GM08714 (cell line): ENCODE results near the gene MYOZ3.

Experiments
- H3K4me3 ChIP-seq: fragments of 200-500 bp; sonication (Bioruptor generic); 2 replicates; pipeline ENCODE4 v1.5.1; 2014; ENCODE audit warnings: mild to moderate bottlenecking, low read length, inconsistent platforms
- ZNF274 ChIP-seq: IDR thresholded peaks from 2 replicates; pipeline ENCODE4 v1.6.1; 2012; ENCODE audit warnings: mild to moderate bottlenecking, low read depth, low read length

Gene MYOZ3

GRCh38 chr5:150632305-150633160, 28.5 kb upstream of the MYOZ3 start:
- no peak for TF ChIP-seq ZNF274
- H3K4me3 ChIP-seq = no peak overlapping the region

- TF ChIP-seq ZNF274 = no peak
- no peak overlapping the region for H3K4me3 ChIP-seq
Measured at GRCh38 chr5:150633429-150633828, 27.6 kb upstream of the MYOZ3 start.

DNA sequence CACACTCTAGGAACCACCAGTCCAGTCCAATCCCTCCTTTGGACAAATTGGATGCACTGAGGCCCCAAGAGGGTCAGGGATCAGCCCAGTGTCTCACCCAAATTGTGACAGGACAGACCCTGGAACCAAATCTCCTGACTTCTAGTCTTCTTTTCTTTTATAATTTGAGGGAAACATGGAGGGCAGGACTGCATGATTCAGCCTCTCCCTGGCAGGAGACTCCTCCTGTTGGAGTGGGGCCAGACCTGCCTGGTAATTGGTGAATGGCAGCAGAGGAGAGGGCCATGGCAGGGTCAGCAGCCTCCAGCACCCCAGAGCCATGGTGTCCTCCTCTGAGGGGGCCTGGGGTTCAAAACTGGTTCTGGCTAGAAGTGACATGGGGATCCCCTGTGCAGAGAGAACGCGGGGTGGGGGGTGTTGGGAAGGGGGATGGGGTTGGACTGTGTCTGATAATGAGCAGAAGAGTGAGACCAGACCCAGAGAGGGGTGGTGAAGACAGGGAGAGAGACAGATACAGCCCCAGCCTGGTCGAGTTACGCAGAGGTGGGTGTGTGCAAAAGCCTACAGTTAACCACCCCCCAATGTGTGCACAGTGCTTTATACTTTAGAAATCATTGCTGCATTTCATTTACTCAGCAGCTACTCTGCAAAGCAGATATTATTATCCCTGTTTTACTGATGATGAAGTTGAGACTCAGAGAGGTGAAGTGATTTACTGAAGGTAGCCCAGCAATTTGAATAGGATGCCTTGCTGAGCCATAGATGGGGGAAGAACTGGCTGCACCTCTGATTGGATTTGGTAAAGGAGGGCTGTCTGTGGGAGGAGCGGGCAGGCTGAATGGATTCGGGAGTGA, 24.4 kb upstream of the MYOZ3 start:
- no peak overlapping the region for H3K4me3 ChIP-seq
- no peak for TF ChIP-seq ZNF274

GRCh38 chr5:150637245-150638052, 23.6 kb upstream of the MYOZ3 start:
- no peak for TF ChIP-seq ZNF274
- no peak overlapping the region for H3K4me3 ChIP-seq

- no peak for TF ChIP-seq ZNF274
- no peak overlapping the region for H3K4me3 ChIP-seq
Measured at GRCh38 chr5:150638053-150638444, 23.0 kb upstream of the MYOZ3 start.

DNA sequence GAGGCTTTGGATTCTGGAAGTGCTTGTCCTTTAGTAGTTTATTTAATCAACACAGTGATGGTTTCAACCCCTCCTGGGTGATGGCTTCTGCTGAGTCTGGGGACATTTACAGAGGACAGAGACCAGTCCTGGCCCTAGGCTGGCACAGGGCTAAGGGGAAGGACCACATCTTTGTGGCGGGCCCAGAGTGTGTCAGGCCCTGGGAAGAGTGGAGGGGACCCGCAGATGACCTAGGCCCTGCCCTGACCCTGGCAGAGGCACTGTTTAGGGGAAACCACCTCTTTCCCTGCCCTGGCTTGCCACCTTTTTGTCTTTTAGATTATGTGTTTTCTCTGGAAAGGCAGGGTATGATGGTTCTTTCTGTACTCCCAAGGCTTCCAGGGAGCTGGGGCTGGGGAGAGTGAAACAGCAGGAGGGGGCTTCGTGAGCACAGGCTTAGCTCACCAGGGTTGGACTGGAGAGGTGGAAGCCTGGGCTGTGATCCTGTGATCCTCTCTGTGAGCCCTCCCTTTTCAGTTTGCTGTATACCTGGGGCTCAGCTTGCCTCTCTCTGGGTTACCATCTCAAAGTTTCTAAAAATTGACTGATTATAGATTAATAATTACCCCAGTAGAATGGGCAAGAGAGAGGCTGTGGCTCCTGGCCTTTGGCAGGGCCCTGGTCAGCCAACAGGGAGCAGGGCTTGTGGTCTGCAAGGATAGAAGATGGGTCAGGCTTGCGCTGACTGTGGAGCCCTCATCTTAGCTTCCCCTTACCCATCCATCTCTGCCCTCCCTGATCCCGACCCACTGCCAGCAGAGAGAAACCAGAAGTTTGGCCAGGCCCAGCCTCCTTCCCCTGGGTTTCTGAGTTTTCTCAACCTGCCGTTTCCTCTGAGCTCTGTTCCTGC, 22.3 kb upstream of the MYOZ3 start:
- no peak for TF ChIP-seq ZNF274

DNA sequence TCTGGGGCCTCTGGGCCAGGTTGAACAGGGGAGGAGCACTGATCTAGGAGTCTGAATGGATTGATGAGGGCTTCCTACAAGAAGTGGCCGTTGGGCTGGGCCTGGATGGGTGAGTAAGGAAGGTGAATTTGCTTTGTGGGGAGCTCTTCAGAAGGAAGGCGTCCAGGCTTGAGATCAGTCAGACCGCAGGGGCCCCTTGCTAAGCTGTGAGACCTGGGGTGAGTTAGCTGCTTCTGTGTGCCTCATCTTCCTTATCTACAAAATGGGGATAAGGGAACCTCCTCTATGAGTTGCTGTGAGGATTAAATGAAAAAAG, 21.7 kb upstream of the MYOZ3 start:
- TF ChIP-seq ZNF274 = no peak
- no peak overlapping the region for H3K4me3 ChIP-seq

More for the DNA sequence above, 22.3 kb upstream of the MYOZ3 start:
- H3K4me3 ChIP-seq = no peak overlapping the region

GRCh38 chr5:150639751-150640150, 21.3 kb upstream of the MYOZ3 start:
- TF ChIP-seq ZNF274 = no peak
- H3K4me3 ChIP-seq = no peak overlapping the region

- no peak for TF ChIP-seq ZNF274
- no peak within 1 kb of the TSS for H3K4me3 ChIP-seq
Measured at GRCh38 chr5:150640311-150641005, 20.6 kb upstream of the MYOZ3 start, which contains the start of gene SYNPO. TSS of gene SYNPO (plus strand) at chr5:150640660. CDS start at chr5:150648276, 7,616 bp downstream.

GRCh38 chr5:150641006-150641570, 20.0 kb upstream of the MYOZ3 start:
- no peak for TF ChIP-seq ZNF274
- no peak overlapping the region for H3K4me3 ChIP-seq

GRCh38 chr5:150641824-150642566, 19.1 kb upstream of the MYOZ3 start:
- TF ChIP-seq ZNF274 = no peak
- H3K4me3 ChIP-seq = no peak overlapping the region

- TF ChIP-seq ZNF274 = no peak
- H3K4me3 ChIP-seq = no peak overlapping the region
Measured at GRCh38 chr5:150642567-150642927, 18.5 kb upstream of the MYOZ3 start.
